HG02798 (cell line): ENCODE data around the gene GAS2L3.
"Not testable (repeated sequence)": the region's sequence is repeated elsewhere in the genome, so short reads cannot be mapped to it uniquely, and the experiment has no call there.

Experiments used
- ATAC-seq: cut with Tn5 transposase; IDR thresholded peaks from one replicate; pipeline ENCODE4 v1.9.1; 2021; ENCODE audit warnings: mild to moderate bottlenecking; ENCODE audit not compliant: unreplicated experiment, poor library complexity

The GAS2L3 gene

DNA sequence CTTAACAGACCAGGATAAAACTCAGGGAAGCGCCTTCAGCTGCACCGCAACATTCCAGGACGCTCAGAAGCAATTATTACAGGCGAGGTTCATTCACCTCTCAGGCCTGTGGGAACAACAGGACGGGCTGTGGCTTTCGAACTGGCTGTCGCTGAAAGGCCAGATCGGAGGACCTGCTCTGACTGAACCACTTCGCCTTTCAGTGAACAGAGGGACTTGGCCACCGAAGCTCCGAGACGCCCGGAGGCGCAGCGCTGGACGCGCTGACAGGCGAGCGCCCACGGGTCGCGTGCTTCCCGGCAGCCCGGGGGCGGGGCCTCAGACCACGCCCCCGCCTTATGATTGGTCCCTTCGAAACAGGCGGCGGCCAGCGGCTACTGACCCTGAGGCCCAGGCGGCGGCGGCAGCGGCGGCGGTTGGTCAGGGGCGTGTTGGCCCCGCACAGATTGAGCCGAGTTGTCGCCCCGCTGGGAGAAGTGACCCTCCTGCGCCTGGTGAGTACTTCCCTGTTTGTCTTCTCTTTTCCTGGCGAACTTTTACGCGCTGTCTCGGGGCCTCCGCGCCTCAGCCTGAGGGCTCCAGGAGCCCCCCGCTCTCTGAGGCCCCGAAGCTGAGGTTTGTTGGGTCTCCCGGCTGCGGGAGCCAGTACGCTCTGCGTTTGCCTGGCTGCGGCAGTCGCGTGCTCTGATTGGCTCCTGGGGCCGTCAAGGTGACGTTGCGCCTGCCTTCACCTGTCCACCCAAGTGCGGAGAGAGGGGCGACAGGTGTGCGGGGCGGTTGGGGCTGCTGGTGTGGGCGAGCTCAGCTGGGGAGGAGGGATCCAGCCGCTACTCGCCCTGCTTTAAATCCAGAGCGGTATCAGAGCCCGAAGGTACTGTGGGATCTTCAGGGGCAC is at the start of gene GAS2L3:
GAS2L3 (plus strand) TSS at position 393 of the 895 bp plus-strand sequence. CDS start 21,221 bp downstream, outside the sequence.
- peak; percentile 99 for ATAC-seq

DNA sequence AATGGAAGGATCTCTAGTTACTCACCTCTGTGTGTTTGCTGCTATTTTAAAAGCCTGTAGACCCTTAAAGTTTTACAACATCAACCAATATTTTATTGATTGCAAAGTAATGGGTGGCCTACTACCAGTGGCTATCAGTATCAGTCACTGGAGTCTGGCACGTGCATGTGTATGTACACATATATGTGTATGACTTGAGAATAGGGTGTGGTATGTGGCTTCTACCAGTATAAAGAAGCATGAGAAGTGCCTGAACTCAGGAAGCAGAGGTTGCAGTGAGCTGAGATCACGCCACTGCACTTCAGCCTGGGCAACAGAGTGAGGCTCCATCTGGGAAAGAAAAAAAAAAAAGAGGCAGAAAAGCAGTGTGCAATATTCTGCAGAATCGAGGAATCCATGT is 45.5 kb upstream of the GAS2L3 start:
- no peak for ATAC-seq

DNA sequence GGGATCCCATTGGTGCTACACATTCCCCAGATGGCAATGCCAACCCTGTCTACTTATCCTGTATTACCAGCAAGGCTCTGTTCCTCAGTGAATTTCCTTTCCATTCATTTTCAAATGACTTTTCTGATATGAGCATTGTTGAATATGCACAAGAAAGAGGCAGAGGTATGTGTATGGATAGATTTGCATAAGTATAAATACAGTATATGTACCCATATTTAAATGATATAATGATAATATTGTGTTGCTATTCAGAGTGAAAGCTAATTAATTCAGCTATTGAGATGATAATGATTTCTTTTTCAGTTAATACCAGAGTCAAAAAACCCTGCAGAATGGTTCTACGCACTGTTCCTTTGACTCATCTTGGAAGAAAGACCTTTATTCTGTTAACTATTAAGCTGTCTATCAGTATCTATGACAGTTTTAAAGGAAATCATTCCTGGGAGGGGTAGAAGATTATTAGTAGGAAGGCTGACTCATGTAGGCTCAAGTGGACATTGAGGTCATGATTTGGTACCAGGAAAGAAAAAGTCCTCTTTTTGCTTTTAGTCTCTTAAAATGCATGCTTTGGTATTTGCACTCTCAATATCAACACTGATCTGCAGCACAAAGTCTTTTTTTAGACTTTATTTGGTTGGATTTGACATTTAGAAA is 44.9 kb upstream of the GAS2L3 start:
- ATAC-seq, result no peak

DNA sequence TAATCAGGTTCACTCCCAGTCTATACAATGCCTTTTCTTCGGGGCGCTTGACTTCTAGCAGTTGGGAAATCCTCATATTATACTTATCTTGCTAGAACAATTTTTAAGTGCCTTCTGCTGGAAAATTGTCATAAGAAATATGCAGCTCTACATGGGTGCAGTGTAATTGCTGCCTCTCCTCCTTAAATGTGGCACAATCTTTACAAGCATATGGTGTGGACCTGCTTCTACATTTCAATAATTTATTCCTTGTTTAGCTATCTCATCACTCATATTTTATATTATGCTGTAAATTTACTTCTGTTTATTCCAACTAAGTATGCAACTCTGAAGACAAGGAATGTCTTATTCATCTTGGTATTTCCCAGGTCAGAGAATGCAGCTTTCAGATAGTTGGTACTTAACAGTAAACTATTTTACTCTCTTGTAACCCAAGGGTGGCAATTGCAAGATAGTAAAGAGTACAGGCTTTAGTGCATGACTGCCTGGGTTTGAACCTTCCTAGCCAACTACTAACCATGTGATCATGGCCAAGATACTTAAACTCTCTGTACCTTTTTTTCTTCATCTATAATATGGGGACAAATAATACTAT is 43.6 kb upstream of the GAS2L3 start:
- ATAC-seq, result no peak

DNA sequence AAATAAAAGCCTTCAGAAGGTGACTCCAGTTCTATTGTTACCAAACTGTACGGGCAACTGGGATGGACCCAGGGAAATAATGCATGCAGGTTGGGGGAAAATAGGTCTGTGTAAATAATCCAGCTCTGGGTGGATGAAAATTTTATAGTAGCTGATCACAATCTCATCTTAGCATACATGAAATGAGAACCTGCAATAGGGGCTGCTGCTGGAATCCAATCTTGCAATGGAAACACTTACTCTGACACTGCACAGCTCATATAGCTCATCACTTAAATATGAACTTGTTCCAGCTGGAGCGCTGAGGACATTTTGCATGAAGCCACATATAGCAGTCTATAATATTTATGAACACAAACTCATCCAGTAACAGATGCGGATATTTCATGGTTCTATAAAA is 40.1 kb upstream of the GAS2L3 start:
- ATAC-seq, result no peak

DNA sequence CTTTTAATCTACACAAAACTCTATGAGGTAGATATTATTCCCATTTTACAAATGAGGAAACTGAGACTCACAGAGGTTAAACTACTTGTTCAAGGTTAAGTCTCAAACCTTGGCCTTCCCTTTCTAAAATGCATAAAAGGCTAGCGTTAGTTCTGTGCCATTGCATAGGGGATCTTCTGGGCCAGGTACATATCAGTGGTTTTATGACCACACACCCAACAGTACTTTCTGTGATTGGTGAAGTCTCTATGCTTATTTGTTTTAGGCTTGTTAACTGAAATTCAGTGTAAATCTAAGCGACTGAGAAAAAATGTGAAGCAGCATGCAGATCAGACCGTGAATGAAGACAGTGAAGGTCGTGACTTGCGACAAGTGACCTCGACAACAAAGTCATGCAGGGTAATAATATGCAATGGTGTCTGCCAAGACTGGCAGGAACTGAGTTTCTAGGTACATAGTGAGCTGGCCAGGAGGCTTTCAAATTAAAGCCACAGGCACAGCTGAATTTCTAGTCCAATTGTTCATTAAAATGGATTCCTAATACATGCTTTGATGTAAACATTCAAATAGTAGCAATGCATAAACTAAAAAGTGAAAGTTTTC is 38.8 kb upstream of the GAS2L3 start:
- no peak for ATAC-seq

DNA sequence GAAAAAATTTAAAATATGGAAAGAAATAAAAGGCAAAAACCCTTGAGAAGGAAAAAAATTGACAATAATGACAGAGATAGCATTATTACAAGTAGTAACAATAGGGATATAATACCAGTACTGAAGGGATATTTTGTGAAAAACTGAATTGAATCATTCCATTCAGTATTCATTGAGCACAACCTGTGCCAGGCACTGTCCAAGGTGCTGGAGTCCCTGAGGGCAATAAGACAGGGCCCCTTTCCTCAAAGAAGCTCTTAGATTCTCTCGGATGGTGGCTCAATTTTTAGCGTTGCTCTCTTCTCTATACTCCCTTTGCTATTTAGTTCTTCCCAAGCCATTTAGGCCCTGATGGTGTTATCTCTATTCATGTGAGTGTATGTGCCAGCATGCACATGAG is 34.3 kb upstream of the GAS2L3 start:
- ATAC-seq, result no peak

DNA sequence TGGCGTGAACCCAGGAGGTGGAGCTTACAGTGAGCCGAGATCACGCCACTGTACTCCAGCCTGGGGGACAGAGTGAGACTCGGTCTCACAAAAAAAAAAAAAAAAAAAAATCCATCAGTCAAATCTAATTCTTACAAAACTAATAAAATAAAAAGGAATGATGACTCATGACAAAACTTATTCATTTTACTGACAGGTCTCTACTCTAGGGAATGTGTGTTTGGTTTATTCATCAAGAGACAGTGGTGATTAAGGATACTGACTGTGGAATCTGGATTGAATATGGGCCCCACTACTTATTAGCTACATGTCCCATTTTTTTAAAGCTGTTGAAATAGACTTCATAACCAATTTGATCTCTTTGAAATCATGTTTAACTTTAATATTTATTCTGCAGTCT is 29.3 kb upstream of the GAS2L3 start:
- no peak for ATAC-seq

DNA sequence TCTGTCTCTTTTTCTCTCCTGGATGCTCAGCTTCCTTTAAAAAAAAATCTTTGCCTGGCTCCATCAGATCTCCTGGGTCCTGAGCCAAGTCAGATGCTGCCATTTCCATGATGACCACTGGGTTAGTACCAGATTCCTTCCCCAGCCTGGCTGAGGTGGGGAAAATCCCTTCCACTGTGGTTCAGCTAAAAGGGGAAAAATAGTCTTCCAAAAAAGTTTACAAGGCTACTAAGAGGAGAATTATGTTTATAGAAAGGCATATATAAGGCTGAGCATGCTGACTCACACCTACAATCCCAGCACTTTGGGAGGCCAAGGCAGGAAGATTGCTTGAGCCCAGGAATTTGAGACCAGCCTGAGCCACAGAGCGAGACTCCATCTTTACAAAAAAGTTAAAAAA is 28.4 kb upstream of the GAS2L3 start:
- ATAC-seq, result no peak

DNA sequence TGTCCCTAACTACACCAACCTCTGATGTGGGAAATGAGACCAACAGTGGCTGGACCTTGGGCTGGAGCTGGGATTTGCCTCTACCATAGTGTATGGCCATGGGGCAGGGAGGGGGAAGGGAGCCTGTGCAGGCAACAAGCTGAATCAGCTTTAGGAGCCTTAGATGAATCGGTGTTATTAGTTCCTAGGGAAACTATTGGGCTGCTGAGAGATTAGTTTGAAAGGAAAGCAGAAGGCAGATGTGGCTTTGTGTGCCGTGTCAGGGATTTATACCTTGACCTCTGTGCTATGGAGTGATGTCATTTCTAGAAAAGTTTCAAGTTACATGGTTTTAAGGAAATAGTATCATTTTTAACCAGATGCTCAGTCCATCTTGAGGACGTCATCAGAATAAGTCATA is 19.5 kb upstream of the GAS2L3 start:
- peak; percentile 43 for ATAC-seq

DNA sequence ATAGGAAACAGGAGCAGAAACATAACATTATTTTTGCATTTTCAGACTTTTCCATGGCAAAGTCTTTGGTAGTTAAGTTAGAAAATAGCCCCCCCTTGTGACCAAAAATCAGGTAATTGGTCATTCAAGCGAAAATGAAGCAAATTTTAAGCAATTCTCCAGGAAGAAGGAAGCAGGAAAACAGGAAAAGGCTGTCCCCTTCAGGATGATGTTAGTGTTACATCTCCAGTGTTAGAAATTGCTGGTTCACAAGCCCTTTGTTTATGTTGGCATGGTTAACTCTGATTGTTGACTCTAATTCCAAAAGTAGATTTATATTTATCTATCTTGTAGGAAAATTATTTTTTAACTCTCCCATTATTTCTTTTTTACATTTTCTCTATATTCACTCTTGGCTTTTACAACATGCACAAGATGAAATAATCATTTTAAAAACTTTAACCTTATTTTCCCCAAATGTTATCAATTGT is 18.8 kb upstream of the GAS2L3 start:
- ATAC-seq, result no peak

DNA sequence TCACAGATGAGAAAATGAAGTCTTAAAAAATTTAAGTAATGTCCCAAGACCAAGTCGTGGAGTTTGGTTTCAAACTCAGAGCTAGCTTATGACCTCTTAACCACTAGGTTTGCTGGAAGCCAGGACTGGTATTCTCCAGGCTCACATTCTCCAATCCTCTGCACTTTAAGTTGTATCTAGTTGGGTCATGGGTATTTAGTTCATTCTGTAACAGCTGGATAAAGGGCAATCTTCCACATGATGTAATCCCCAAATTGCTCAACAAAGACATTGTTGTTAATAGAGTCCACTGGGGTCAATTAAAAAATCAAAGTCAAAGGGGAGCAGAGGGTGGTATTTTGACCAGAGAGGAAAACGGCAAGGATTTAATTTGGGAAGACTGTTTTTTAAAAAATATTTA is 17.8 kb upstream of the GAS2L3 start:
- ATAC-seq, result no peak

DNA sequence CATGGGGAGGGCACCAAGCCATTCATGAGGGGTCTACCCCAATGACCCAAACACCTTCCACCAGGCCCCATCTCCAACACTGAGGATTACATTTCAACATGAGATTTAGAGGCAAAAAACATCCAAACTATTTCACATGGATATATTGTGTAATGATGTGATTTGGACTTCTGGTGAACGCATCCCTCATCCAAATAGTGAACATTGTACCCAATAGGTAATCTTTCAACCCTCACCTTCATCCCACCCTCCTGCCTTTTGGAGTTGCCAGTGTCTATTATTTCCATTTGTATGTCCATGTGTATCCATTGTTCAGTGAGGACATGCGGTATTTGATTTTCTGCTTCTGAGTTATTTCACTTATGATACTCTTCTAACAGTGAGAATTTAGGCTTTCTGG is 16.1 kb upstream of the GAS2L3 start:
- ATAC-seq, result no peak

DNA sequence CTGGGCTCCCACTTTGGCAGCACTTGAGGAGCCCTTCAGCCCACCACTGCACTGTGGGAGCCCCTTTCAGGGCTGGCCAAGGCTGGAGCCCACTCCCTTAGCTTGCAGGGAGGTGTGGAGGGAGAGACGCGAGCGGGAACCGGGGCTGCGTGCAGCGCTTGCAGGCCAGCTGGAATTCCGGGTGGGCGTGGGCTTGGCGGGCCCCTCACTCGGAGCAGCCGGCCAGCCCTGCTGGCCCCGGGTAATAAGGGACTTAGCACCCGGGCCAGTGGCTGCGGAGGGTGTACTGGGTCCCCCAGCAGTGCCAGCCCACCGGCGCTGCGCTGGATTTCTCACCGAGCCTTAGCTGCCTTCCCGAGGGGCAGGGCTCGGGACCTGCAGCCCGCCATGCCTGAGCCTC is 14.2 kb upstream of the GAS2L3 start:
- not testable (repeated sequence) for ATAC-seq

DNA sequence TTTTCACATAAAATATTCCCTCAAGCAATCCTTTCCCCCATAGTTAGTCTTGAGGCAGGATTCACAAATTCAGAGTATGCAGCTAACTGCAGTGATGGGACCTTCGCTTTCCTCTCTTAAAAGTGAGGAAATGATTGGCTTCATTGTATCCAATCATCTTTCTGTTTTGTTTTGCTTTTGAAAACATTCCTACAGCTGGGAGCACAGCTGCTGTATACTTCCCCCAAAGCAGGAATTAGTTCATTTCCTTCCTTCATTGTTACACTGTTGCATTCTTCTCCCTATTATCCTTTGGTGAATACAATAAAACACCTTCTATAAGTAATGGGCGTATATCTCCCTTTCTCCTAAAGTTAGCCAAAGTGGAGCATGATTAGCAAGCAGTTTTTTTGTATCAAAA is 9.4 kb upstream of the GAS2L3 start:
- ATAC-seq, result no peak

DNA sequence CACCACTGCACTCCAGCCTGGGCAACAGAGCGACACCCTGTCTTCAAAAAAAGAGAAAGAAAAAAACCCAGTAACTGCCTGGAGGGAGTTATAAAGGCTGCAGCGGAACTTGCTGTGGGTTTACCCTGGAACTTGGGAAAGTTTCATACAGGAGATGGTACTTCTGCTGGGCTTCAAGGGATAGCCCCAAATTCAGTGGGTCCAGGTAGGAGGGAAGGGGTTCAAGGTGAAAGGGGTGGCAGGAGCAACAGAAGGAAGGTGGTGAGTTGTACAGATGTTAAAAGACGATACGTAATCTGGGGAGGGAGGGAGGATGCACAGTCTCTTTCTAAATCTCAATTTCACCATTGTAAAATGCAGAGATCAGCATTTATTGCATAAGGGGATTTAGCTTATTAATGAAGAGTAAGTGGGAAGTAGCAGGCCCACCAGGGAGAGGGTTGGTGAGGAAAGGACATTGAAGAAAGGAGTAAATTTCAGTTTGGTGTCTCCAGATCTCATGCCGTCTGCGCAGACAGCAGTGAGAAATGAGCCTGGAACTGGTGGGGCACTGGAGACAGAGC is 8.5 kb upstream of the GAS2L3 start:
- ATAC-seq, result no peak

DNA sequence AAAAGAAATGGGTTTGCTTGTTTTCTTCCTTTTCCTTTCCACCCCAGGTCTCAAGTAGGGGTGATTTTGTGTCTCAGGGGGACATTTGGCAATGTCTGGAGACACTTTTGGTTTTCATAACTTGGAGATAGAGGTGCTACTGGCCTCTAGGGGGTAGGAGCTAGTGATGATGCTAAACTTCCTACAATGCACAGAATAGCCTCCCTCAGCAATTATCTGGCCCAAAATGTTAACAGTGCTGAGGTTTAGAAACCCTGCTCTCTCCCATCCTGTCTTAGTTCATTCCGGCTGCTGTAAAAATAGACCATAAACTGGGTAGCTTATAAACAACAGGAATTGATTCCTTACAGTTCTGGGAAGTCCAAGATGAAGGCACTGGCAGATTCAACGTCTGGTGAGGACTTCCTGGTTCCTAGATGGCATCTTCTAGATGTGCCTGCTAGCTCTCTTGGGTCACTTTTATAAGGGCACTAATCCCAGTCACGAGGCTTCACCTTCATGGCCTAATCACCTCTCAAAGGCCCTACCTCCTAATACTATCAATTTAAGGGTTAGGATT is 7.4 kb upstream of the GAS2L3 start:
- no peak for ATAC-seq

DNA sequence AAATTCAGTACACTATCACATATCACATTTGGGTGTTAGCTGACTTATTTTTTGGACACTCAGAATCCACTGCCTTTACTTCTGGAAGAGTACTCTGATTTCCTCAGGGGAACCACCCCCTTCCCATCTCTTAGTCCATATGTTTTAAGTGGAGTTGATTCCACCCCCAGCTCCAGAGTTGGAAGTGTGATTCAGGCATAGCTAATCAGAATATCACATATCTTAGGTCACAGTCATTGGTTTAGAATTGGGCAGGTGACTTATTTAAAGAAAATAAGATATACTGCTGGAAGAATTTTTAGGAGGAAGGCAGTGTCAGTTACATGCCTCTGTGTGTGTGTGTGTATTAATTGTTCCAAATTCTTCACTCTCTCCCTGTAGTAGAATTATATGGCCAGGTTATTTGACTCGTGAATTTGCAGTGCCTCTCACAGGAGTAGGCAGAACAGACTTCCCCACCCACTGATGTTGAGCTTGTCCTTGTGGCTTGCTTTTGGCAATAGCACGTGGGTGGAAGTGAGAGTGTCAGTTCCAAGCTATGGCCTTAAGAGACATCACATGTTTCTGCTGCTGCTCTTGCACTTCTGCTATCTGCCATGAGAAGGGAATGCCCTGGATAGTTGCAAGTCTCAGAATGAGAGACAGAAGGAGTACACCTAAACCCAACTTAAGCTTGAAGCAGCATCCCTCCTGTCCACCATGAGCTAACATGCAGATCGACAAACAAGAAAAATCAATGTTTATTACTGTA is 6.4 kb upstream of the GAS2L3 start:
- peak; percentile 98 for ATAC-seq

DNA sequence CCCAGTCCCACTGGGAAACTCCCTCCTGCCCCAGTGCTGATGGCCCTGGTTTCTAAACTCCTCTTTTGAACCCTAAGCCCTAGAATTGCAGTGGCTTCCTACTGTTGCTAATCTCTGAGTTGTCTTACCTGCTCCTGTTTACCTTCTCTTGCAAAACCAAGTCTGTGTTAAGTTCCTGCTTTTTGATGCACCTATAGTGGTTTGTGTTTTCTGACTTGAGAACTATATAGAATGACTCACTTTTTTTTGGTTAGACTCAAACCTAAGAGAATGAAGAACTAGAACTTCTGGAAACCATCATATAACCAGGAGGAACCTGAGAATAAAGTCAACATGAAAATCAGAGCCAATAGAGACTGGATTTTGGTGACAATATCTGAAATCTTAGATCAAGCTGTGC is 5.5 kb upstream of the GAS2L3 start:
- peak; percentile 12 for ATAC-seq

DNA sequence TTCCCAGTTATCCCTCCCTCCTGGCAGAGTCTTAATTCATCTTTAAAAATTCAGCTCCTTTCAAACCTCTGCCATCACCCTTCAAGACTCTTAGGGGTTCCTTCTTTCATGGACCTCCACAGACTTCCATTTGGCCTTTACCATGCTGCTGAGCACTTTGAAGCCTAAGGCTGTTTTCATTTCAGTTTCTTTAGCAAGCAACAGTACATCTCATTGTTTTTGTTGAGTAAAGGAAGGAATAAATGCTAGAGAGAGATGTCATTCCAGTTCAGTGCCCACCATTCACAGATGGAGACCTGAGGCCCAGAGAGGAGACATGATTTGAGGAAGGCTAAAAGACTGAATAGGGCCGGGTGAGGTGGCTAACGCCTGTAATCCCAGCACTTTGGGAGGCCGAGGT is 1.3 kb upstream of the GAS2L3 start:
- ATAC-seq, result no peak
